CD4-positive, alpha-beta T cell treated with Interleukin-15 for 1 hour (primary cell): ENCODE measurements around the gene ABCC10.
A peak's percentile ranks its signal among the peaks of the same experiment; 100 is the strongest.
"Not testable (repeated sequence)": the region's sequence is repeated elsewhere in the genome, so short reads cannot be mapped to it uniquely, and the experiment has no call there.

Experiments used
- DNase-seq: peaks from one replicate; pipeline ENCODE4 v3.0.0-alpha.2; 2020

ABCC10 gene

GRCh38 chr6:43476746-43477145 lies 49.4 kb downstream of the ABCC10 start:
- no peak for DNase-seq

DNA sequence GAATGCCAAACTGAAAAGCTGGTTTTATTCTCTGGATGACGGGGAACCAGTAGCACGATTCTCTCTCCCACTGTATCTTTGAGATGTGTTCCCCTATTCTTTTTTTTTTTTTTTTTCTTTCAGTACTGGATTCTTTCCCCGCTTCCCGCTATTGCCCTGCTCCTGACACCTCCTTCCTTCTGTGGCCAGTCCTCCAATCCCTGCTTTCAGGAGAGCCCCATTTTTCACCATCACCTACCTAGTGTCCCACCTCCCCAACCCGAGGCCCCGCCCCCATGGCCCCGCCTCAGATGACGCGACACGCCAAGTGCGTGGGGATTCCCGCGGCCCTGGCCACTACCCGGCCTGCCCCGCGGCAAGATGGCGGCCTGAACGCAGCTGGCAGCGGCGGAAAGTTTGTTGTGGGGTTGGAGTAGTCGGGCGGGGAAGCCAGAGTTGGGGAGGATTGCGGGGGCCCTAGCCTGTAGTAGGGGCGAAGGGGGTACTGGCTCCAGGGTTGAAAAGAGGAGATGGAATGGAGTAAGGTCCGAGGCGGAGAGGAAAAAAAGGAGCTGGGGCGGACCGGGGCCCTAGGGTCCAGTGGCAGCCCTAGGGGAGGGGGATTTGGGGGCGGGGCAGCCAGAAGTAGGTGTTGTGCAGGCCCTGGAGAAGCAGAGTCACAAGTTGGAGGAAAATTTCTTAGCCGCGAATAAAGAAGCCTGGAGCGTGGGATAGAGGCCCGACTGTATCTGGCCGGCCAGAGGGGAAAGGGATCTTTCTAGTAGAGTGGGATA lies 50.1 kb downstream of the ABCC10 start, which contains the start of gene TJAP1:
Gene TJAP1 (plus strand): TSS at position 336 of the 773 bp plus-strand sequence. CDS start 21,432 bp downstream, outside the sequence.
- DNase-seq: peak; percentile 93

DNA sequence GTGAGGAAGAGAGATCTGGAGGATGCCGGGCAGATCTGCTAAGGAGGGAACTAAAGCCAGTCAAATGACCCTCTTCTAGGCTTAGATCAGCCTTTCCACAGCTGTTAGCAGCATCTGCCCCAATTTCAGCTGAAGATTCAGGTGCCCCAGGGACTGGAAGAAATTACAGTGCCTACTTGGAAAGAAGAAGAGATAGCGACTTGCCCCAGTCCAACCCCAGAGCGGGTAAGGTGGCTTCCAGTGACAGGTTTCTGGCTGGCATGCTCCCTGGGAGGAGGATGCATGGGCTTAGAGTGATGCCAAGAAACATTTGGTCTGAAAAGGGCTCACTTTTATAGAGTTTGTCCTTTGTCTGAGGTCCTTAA lies 50.6 kb downstream of the ABCC10 start:
- DNase-seq: no peak

GRCh38 chr6:43481075-43481474 lies 53.7 kb downstream of the ABCC10 start:
- no peak for DNase-seq

DNA sequence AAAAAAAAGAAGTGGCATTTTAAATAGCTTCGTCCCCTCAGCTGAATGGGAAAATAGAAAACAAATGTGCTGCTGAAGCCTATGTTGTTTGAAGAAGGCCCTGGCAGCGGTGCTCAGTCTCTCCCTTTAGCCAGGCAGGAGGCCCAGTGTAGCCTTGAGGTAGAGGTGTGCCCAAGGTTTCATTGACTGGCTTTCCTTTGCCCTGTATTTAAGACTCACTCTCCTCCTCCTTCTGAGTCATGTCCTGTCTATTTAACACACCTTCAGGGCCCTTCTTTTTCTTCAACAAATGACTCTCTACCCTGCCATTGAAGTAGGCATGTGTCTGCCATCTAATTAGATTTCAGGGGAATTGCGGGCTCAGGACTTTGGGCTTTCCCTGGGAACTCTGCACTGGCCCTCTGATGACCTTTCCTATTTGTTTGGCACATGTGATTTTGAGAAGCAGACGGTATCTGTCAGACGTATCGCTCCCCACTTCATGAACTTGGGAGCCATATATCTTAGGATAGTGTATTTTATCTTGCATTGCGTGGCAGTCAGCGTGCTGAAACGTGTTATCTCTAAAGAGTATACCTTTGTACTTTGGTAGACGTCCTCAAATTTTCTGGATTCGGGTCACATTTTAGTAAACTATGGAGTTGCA lies 54.4 kb downstream of the ABCC10 start:
- no peak for DNase-seq

- no peak for DNase-seq
These were observed 61.4 kb downstream of the ABCC10 start for GRCh38 chr6:43488667-43489276.

- no peak for DNase-seq
These were observed 62.1 kb downstream of the ABCC10 start for GRCh38 chr6:43489277-43490072.

GRCh38 chr6:43490523-43490939 lies 63.2 kb downstream of the ABCC10 start:
- DNase-seq: no peak

DNA sequence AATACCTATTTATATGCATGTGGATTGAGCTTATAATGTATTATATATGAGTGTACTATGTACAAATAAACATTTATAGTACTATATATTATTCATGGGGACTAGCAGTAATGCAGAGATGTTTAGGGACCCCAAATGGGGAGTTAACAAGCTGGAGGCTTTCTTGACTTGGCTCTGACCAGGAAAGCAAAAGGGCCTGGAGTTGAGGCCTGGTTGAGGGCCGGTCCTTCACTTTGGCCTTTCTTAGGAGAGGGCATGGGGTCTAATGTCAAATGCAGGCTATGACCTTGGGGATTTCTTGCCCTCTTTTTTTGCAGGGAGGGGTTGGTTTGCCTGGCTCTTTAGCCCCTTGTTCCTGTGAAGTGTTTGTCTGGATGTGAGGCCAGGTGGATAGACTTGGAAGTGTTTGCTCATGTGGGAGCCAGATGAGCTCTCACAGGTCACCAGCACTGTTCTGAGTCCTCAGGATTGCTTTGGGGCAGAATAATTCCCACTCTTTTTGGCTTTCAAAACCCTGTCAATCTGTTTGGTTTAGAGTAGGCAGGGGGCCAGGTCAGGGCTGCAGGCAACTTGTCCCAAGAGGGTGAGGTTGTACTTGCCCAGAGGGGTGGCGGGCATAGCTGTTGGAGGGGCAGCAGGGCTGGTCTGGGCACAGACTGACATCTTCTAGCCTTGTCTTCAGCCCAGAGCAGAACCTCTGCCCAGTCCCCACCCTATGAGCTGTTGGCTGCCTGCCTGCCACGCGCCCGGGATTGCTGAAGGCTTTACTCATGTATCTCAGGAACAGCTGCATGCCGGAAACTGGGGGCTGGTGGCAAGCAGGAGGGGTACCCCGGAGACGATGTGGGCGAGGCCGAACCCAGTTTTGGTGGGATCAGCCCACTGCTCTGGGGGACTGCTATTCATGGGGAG lies 64.7 kb downstream of the ABCC10 start:
- no peak for DNase-seq

- DNase-seq: no peak
These were observed 65.3 kb downstream of the ABCC10 start for GRCh38 chr6:43492673-43493072.

- no peak for DNase-seq
These were observed 65.9 kb downstream of the ABCC10 start for GRCh38 chr6:43493230-43493629.

DNA sequence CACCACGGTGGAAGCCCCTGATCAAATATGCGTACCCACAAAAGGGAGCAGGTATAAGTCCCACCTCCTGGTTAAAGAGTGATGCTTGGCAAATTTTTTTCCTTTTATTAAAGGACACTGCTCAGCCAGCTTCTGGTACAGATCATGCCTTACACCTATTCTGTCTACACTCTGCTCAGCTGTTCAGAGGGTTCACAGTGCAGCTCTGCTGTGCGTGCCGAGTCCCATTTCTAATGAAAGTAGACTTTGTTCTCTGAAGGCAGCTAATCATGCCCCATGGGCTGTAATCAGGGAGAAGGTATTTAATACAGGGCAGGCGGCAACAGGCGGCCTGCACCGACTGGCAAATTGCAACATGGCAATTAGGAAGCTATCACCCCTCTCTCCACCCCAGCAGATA lies 66.5 kb downstream of the ABCC10 start:
- DNase-seq: no peak

DNA sequence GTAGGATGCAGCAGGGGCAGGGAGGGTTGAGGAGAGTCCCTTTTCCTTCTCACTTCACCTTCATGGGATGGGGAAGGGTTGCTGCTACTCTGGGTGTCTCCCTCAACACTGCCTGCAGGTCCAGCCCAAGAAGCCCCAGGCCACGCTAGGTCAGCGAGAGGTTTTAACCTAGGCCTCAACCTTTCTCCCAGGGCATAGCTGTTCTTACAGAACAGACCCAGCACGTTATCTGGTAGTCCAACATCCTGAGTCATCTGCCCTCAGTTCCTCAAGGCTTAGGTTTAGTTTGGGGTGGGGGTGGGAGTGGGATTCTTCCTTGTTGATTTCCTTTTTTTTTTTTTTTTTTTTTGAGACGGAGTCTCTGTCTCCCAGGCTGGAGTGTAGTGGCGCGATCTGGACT lies 67.0 kb downstream of the ABCC10 start:
- DNase-seq: no peak

GRCh38 chr6:43494766-43495165 lies 67.4 kb downstream of the ABCC10 start:
- no peak for DNase-seq

DNA sequence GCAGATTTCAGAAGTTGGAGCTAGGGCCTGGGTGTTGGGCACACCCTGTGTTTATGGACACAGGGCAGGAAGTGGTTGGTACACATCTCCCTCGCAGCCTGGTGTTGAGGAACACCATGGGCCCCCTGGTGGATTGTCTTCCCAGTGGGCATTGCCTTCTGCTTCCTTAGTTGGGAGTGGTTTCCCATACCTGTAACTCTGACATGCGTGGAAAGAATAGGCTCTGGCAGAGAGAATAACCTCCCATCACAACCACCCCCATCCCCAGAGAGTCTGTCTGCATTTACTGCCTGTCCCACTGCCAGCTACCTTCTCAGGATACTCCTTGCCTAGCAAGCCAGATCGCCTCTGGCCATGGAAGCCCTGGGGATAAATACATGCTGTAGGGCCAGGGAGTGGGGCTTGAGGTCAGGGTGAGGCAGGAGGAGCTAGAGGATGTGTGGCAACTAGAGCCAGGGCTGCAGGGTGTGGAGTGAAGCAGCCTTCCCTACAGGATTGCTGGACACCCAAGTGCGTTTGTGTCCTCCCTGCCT lies 68.1 kb downstream of the ABCC10 start:
- no peak for DNase-seq

DNA sequence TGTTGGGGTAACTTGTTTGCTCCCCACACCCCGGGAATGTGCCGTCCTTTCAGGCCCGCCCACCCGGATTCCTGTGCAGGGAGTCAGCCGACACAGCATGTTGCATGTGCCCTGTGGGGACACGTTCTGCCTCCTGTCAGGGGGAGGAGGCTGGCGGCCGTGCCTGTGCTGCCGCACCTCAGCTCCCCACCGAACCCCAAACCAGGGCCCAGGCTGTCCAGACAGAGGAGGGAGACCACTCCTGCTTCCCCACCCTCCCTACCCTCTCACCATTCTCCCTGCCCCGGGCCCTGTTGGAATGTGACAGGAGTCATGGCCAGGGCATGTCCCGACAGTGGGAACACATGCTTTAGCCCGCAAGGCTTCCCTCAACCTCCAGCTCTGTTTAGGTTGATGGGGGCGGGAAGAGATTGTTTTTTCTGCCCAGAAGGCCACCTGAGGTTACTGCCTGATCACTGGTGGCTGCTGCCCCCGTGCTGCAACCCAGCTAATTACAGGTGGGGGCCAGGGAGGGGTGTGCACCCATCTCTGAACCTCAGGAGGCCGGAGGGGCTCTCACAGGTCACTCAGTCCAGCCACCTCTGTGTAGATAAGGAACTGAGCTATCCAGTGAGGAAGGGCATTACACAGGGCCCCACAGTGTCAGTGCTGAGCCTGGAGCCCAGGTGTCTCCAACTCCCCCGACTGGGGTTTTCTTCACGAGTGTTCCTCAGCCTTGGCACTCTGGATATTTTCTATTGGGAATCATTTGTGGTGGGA lies 69.2 kb downstream of the ABCC10 start:
- no peak for DNase-seq

DNA sequence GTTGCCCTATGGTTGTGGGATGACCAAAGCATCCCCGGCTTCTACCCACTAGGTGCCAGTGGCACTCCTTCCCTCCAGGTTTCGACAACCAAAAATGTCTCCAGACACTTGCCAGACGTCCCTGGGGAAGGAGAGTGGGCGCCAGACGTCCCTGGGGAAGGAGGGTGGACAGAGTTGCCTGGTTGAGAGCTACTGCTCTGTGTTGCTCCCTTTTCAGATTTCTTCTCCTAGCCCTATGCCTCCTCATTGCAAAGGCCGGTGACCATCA lies 69.7 kb downstream of the ABCC10 start:
- no peak for DNase-seq

DNA sequence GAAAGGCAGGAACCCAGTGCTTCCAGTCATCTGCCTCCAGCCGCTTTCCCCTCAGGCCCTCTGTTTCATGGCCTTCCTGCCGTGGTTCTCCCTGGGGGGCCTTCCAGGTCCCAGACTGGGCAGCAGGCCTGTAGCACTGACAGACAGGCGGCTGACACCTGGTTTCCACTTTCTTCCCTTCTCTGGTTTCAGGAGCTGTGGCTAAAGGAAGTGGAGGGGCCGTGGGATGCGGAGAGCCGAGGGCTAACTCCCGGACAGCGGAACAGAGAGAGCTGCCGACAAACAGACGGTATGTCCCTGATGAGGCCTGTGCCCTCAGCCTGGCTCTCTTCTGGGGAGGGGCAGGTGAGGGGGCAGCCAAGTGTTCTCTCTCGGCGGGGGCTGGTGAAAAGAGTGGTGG lies 70.3 kb downstream of the ABCC10 start:
- no peak for DNase-seq

- DNase-seq: not testable (repeated sequence)
These were observed 71.0 kb downstream of the ABCC10 start for GRCh38 chr6:43498291-43498690.

DNA sequence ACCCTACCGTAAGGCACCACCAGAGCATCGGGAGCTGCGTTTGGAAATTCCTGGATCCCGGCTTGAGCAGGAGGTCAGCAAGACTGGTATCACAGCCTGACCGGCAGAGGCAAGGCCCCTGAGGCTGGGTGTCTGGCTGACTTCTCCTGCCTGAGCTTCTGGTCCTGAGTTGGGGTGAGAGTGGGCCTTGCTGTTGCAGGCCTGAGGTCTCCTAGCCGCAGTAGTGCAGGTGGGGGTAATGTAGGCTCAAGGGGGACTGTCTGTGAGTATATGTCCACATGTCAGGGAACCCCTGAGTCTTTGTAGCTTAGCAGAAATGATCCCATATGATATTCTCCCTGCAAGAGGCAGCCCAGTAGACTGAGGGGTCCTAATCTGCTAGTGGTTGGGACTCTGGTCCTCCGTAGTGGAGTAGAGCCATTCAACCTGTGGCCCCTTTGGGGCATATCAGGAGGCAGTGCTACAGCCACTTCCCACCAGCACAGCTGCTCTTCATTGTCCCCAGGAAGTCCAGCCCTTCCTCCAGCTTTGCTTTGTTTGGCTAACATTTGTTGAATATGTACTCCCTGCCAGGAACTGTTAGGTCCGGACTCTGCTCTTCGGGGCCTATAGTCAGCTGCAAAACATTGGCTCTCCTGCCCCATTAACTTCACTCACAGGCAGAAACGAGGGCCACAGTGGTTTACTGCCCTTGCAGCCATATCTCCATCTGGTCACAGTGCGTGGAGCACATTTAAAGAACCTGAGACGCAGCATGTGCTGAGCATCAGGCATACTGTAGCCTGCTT lies 71.9 kb downstream of the ABCC10 start:
- no peak for DNase-seq
